AG04449 (cell line): ENCODE results near the gene RNF133.

Experiments
- CTCF ChIA-PET: fragments of 350-600 bp; formaldehyde crosslinking; extraction: SDS; loops from one replicate; lab custom pipeline; 2021; ENCODE audit warnings: antibody characterized with exemption; lab: Yijun Ruan, JAX
- POLR2A ChIA-PET: fragments of 400-600, 350-600 bp; formaldehyde crosslinking; extraction: SDS; loops from one replicate; lab custom pipeline; 2020; ENCODE audit warnings: antibody characterized with exemption, inconsistent platforms; lab: Yijun Ruan, JAX
- DNase-seq: peaks from one replicate; pipeline ENCODE4 v3.0.0-alpha.2; 2010; ENCODE audit warnings: low read depth, low spot score
- H3K4me3 ChIP-seq: 2 replicates; pipeline ENCODE4 v1.5.1; 2011; ENCODE audit warnings: low read depth, mild to moderate bottlenecking, control low read depth, low read length
- CTCF ChIP-seq: IDR thresholded peaks from one replicate; pipeline ENCODE4 v1.5.1; 2011; ENCODE audit warnings: mild to moderate bottlenecking, moderate library complexity, low read length, control low read depth, inconsistent platforms; ENCODE audit not compliant: insufficient read depth; ENCODE audit errors: missing control alignments

RNF133 gene

GRCh38 chr7:122675621-122676020, 23.3 kb downstream of the RNF133 start:
- POLR2A ChIA-PET = no interaction called here
- CTCF ChIA-PET = no interaction called here

GRCh38 chr7:122675011-122675410, 23.9 kb downstream of the RNF133 start:
- CTCF ChIA-PET = no interaction called here
- TF ChIP-seq CTCF = no peak
- POLR2A ChIA-PET = no interaction called here
- H3K4me3 ChIP-seq = no peak overlapping the region
- DNase-seq = no peak

More at GRCh38 chr7:122675621-122676020, 23.3 kb downstream of the RNF133 start:
- H3K4me3 ChIP-seq = no peak overlapping the region
- TF ChIP-seq CTCF = no peak
- no peak for DNase-seq

DNA sequence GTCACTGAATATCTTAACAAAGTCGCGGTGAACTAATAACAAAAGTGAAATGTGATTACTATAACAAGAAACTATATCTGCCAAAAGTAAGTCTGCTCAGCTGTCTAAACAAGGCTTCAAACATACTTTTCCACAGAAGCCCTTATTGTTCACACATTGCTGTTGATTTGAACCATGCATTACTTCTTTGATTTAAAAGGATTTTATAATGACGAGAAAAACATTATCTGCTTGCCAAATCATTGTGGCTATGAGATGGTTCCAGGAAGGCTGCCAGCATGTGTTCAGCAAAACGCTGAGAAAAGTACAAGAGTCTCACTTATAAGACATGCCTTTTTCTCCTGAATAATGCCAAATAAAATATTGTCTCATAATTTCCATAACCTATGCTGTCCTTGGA, 24.4 kb downstream of the RNF133 start:
- DNase-seq = no peak
- POLR2A ChIA-PET = no interaction called here
- CTCF ChIA-PET = no interaction called here
- H3K4me3 ChIP-seq = no peak overlapping the region
- TF ChIP-seq CTCF = no peak

GRCh38 chr7:122673951-122674350, 25.0 kb downstream of the RNF133 start:
- no peak overlapping the region for H3K4me3 ChIP-seq
- ChIA-PET CTCF (no interaction called here), POLR2A (no interaction called here)
- DNase-seq = no peak
- no peak for TF ChIP-seq CTCF

GRCh38 chr7:122672536-122672935, 26.4 kb downstream of the RNF133 start:
- TF ChIP-seq CTCF = no peak
- no peak overlapping the region for H3K4me3 ChIP-seq
- DNase-seq = no peak
- ChIA-PET POLR2A (no interaction called here), CTCF (no interaction called here)

DNA sequence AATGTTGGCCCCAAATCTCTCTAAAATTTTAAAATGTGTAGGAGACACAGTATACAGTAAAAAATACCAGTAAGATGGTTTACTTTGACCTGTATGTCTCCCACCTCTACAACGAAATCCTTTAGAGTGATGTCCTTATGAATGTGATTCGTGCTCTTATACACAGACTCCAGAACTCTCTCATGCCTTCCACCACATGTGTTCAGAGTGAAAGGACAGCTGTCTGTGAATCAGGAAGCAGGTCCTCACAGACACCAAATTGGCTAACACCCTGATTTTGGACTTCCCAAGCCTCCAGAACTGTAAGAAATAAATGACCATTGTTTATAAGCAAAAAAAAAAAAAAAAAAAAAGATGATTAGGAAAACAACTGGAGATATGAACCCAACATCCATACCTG, 35.2 kb downstream of the RNF133 start:
- no peak for DNase-seq
- ChIA-PET CTCF (no interaction called here), POLR2A (no interaction called here)
- no peak for TF ChIP-seq CTCF
- H3K4me3 ChIP-seq = no peak overlapping the region

GRCh38 chr7:122658856-122659255, 40.1 kb downstream of the RNF133 start:
- no peak for TF ChIP-seq CTCF
- no peak overlapping the region for H3K4me3 ChIP-seq
- POLR2A ChIA-PET = no interaction called here
- DNase-seq = no peak
- CTCF ChIA-PET = no interaction called here
